ENCODE data around the gene DNM1. TPM values are rescaled to one million over a fixed set of nuclear protein-coding genes. Genes with fewer than 3 reads are reported as not detected.

DNM1 gene
- total RNA-seq, 4 donors from 2014 or later = 4.7 to 9.2 (median 5.4) TPM

- intact Hi-C loops (cut with DNase I) = loop anchor here (10.0 kb wide), 1 partner anchor 118 kb away; no protein-coding TSS in a partner anchor
- WGBS, 2 donors = 91 to 93% methylated on average over 15 to 16 of the region's 16 CpGs
- DNase-seq = no peak
- H3K27ac ChIP-seq = no peak overlapping the region
- H3K9me3 ChIP-seq = no peaks in the 10 kb centered on the region
- peaks cover 0 to 4% of the 10 kb centered on the region in 2 donors for H3K4me1 ChIP-seq
- no peak overlapping the region for H3K4me3 ChIP-seq (replicated peaks in 1 of 3)
- no peak for TF ChIP-seq CTCF (IDR thresholded peaks at IDR 0.05)
- no peak for TF ChIP-seq POLR2A (IDR thresholded peaks at IDR 0.05)
- no peaks in the 10 kb centered on the region for H3K36me3 ChIP-seq
- no peaks in the 10 kb centered on the region for H3K27me3 ChIP-seq
These were observed 93.4 kb downstream of the DNM1 start for GRCh38 chr9:128296340-128297220.

- intact Hi-C loops (cut with DNase I) = loop anchor here (10.0 kb wide), 1 partner anchor 118 kb away; no protein-coding TSS in a partner anchor
- TF ChIP-seq CTCF (IDR thresholded peaks at IDR 0.05) = no peak
- DNase-seq = no peak
- 100% methylated on average over 2 of the region's 2 CpGs for WGBS, 2 donors
- Histone ChIP-seq H3K27me3 (no peaks in the 10 kb centered on the region), H3K9me3 (no peaks in the 10 kb centered on the region), H3K4me3 (replicated peaks in 1 of 3) (no peak overlapping the region), H3K36me3 (no peaks in the 10 kb centered on the region), H3K4me1 (peaks cover 0 to 4% of the 10 kb centered on the region in 2 donors), H3K27ac (no peak overlapping the region)
These were observed 94.1 kb downstream of the DNM1 start for GRCh38 chr9:128297221-128297773.

GRCh38 chr9:128298535-128299482 is 95.6 kb downstream of the DNM1 start:
- 81 to 84% methylated on average over 16 to 19 of the region's 20 CpGs for WGBS, 2 donors
- DNase-seq = no peak
- Histone ChIP-seq H3K9me3 (no peaks in the 10 kb centered on the region), H3K27ac (no peak overlapping the region), H3K4me1 (peaks cover 0 to 4% of the 10 kb centered on the region in 2 donors), H3K27me3 (no peaks in the 10 kb centered on the region), H3K36me3 (no peaks in the 10 kb centered on the region), H3K4me3 (replicated peaks in 1 of 3) (no peak overlapping the region)
- intact Hi-C loops (cut with DNase I) = loop anchor here (10.0 kb wide), 1 partner anchor 116 kb away; no protein-coding TSS in a partner anchor
- no peak for TF ChIP-seq CTCF (IDR thresholded peaks at IDR 0.05)
- TF ChIP-seq POLR2A (IDR thresholded peaks at IDR 0.05) = no peak

GRCh38 chr9:128304136-128304970 is 101.2 kb downstream of the DNM1 start:
- no peaks in the 10 kb centered on the region for H3K27me3 ChIP-seq
- H3K4me1 ChIP-seq = no peaks in the 10 kb centered on the region
- no peak overlapping the region for H3K4me3 ChIP-seq (replicated peaks in 1 of 3)
- H3K27ac ChIP-seq = no peak overlapping the region
- H3K36me3 ChIP-seq = peaks cover 3 to 4% of the 10 kb centered on the region in 2 donors
- H3K9me3 ChIP-seq = no peaks in the 10 kb centered on the region
- WGBS, 2 donors = 77 to 83% methylated on average over 9 of the region's 9 CpGs
- intact Hi-C loops (cut with DNase I) = no loop called here
- no peak for TF ChIP-seq POLR2A (IDR thresholded peaks at IDR 0.05)
- no peak for TF ChIP-seq CTCF (IDR thresholded peaks at IDR 0.05)
- no peak for DNase-seq

MicroRNAs within 50 kb of the gene (microRNA counts, 767-probe panel; counts per million panel counts)
- 3,682 to 6,824 counts per million in 2 donors for microRNA hsa-miR-199b-5p
- 0 counts per million in 2 donors for microRNA hsa-miR-3154

Small RNA genes lying within 50 kb of the gene (microRNA-seq; reads per million reads assigned to microRNA genes)
- gene MIR199B (471 reads per million, percentile 69 among the genes with 10 or more reads in this experiment), gene MIR3154 (not detected)

Small RNA genes lying within 50 kb of the gene (small RNA-seq; reads per million reads assigned to genes)
- 6.9 reads per million, percentile 89 among the genes with 10 or more reads in this experiment for gene MIR199B
- not detected for gene MIR3154

Other genes starting within 250 kb of the DNM1 start
- gene EEIG1, start 222.4 kb upstream of the DNM1 start, total RNA-seq = 10 to 100 TPM; 18.3 to 34.7 (median 24.9) TPM
- gene NAIF1, start 136.1 kb upstream of the DNM1 start, total RNA-seq = 10 to 100 TPM in 2 of 4 donors, 1 to 10 TPM in 2; 5.3 to 17.2 (median 9.4) TPM
- gene SLC25A25, start 135.1 kb upstream of the DNM1 start, total RNA-seq = 10 to 100 TPM; 21.9 to 42.0 (median 30.8) TPM
- gene PTGES2, start 75.7 kb upstream of the DNM1 start, total RNA-seq = 100 to 1,000 TPM in 1 of 4 donors, 10 to 100 TPM in 3; 80.0 to 112 (median 88.4) TPM
- 10 to 100 TPM in 1 of 4 donors, 1 to 10 TPM in 2, under 1 TPM in 1; 0.45 to 10.6 (median 2.5) TPM for gene LCN2, start 53.9 kb upstream of the DNM1 start, total RNA-seq
- 100 to 1,000 TPM in 3 of 4 donors, 10 to 100 TPM in 1; 98.1 to 204 (median 172) TPM for gene BBLN, start 43.1 kb upstream of the DNM1 start, total RNA-seq
- gene CIZ1, start 11.8 kb upstream of the DNM1 start, total RNA-seq = 10 to 100 TPM; 47.8 to 58.5 (median 52.7) TPM
- 100 to 1,000 TPM in 3 of 4 donors, 10 to 100 TPM in 1; 94.6 to 140 (median 118) TPM for gene GOLGA2, start 72.6 kb downstream of the DNM1 start, total RNA-seq
- 10 to 100 TPM; 18.5 to 50.2 (median 49.2) TPM for gene SWI5, start 72.9 kb downstream of the DNM1 start, total RNA-seq
- 10 to 100 TPM in 3 of 4 donors, 1 to 10 TPM in 1; 8.3 to 19.2 (median 16.6) TPM for gene TRUB2, start 119.1 kb downstream of the DNM1 start, total RNA-seq
- gene COQ4, start 119.5 kb downstream of the DNM1 start, total RNA-seq = 100 to 1,000 TPM in 3 of 4 donors, 10 to 100 TPM in 1; 71.8 to 137 (median 108) TPM
- gene SLC27A4, start 137.1 kb downstream of the DNM1 start, total RNA-seq = 10 to 100 TPM; 15.9 to 38.4 (median 30.4) TPM
- 10 to 100 TPM; 24.3 to 39.4 (median 31.2) TPM for gene URM1, start 168.0 kb downstream of the DNM1 start, total RNA-seq
- 10 to 100 TPM; 22.3 to 35.4 (median 27.2) TPM for gene CERCAM, start 217.5 kb downstream of the DNM1 start, total RNA-seq

Data from thyroid gland (tissue), 4 donors.